ENCODE data around the gene RASA3.

Gene RASA3

DNA sequence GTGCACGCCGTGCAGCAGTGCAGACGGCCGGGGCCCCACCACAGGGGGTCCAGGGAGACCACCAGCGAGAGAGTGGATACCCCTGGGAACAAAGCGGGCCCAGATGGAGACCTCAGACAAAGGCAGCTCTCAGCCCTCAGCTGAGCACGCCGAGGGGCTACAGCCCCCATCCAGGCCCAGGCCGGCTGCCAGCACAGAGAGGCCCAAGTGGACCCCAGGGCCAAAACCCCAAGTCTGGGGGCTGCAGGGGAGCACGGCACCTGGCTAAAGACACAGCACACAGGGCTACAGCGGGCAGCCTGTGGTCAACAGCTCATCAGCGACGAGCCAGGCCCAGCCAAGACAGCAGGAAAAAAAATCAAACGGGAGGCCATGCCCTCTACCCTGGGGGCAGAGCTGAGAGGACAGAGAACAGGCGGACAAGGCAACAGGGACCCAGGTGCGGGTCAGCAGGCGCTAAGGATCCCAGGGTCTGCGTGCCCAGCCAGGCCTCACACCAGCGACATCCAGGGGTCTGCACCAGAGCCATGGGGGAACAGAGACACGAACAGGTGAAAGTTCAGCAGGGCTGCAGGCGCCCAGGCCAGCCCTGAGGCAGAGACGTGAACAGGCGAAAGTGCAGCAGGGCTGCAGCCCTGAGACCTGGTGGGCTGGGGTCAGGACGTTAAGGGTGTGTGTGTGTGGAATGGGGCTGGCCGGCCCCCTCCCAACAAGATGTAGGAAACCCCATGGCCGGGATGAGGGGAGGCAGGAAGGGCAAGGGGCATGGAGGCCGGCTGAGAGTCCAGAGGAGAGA lies 34.3 kb downstream of the RASA3 start:
- no peak for DNase-seq

- DNase-seq, result no peak
These were observed 35.1 kb downstream of the RASA3 start for GRCh38 chr13:114097212-114097892.

DNA sequence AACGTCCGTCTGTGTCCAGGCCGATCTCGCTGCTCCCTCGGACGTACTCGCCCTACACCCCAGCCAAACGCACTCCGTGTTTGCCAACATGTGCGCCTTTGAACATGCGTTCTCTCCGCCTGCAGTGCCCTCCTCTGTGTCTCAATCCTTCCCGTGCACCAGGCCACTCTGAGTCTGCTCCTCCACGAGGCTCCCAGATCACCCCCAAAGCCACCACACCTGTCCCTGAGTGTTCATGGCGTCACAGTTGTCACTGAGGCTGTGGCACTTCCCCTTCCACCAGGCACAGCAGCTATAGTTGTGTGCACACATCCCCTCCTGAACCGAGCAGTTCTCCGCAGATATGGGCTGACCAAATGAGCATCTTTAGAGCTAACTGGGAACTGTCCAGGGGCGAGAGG lies 35.6 kb downstream of the RASA3 start:
- DNase-seq, result no peak

DNA sequence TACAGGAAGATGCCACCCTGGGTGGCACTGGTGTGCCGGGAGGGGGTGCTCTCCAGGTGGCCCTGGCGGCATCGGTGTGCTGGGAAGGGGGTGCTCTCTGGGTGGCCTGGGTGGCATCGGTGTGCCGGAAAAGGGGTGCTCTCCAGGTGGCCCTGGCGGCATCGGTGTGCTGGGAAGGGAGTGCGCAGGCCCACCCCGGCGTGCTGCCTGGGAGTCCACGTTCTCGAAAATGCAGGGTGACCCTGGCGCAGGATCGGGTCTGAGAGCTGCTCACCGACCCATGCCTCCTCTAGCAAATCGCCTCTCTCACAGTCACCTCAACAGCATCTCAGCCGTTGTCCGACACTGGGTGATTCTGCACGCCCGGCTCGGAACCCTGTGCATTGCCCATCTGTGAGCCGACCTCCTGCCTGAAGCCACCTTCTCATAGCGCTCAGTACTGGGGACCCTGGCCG lies 36.4 kb downstream of the RASA3 start:
- no peak for DNase-seq

GRCh38 chr13:114095486-114095885 lies 36.9 kb downstream of the RASA3 start:
- DNase-seq, result no peak

DNA sequence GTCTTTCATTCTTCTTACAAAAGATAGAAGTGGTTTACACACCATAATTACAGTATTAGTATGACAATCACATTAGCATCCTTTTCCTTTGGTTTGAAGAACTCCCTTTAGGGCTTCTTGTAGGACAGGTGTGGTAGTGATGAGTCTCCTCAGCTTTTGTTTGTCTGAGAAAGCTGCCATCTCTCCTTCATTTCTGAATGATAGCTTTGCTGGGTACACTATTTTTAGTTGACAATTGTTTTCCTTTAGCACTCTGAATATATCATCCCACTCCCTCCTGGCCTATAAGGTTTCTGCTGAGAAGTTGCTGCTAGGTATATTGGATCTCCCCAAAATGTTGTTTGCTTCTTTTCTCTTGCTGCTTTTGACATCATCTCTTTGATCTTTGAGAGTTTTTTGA lies 39.3 kb downstream of the RASA3 start:
- DNase-seq, result no peak

DNA sequence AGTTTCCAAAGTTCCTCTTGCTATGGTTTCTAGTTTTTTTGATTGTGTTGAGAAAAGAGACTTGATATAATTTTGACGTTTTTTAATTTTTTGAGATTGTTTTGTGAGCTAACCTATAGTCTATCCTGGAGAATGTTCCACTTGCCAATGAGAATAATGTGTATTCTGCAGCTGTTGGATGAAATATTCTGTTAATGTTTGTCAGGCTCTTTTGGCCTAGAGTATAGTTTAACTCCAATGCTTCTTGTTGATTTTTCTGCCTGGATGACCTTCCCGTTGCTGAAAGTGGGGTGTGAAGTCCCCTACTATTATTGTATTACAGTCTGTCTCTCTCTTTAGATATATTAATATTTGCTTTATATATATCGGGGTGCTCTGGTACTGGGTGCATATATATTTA lies 40.0 kb downstream of the RASA3 start:
- no peak for DNase-seq

DNA sequence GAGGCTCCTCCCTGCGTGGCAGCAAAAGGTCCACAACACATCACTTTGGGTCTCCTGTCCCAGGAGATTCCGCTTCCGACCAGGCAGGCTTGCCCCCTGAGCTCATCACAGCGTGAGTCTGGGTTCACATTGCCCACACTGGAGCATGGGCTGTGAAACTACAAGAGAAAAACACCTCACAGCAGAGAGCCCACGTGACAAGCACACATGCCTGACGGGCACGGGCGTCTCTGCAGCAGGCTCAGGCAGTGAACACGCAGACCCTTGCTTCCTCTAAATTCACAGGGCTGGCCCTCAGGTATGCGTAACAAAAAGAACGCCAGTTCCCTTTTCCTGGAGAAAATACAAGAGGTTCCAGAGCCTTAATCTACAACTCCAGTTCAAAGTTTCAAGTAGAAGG lies 41.9 kb downstream of the RASA3 start:
- DNase-seq, result no peak

DNA sequence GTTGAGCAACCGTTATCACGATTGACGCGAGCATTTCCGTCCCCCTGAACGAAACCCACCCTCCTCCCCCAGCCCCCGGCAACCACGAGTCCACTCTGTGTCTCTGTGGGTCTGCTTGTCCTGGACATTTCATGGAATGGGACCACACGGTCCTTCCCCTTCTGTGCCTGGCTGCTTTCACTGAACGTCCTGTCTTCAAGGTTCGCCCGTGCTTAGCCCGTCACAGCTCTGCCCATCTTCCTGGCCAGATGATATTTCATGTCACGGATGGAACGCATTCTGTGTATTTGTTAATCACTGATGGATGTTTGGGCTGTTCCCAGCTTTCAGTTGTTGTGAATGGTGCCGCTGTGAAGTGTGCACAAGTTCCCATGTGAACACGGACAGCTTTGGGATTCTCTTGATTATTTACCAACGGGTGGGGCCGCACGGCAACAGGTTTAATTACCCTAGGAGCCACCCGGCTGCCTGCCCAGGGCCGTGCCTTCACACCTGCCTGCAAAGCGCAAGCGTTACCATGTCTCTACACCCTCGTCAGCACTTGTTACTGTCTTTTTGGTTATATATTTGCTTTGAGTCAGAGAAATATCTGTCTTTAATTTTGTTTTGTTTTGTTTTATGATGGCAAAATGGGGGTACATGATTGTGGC lies 42.5 kb downstream of the RASA3 start:
- DNase-seq, result no peak

GRCh38 chr13:114089341-114089740 lies 43.1 kb downstream of the RASA3 start:
- DNase-seq, result no peak

DNA sequence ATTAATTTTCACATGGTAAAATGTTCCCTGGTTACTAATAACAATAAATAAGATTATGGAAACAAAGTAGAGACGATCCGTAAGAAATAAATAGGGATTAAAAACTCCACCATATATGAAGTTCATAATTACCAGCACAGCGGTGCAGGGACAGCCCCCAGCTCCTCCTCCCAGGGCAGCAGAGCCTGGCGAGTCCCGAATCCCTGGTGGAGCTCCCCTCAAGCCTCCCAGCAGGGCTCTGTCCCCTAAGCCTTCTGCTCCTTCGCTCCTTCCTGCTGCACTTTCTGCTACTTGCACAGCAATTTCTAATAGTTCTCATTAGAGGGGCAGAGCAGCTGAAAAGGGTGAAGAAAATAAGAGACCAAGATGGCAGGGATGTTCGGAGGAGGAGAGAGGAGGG lies 43.6 kb downstream of the RASA3 start:
- DNase-seq, result no peak

DNA sequence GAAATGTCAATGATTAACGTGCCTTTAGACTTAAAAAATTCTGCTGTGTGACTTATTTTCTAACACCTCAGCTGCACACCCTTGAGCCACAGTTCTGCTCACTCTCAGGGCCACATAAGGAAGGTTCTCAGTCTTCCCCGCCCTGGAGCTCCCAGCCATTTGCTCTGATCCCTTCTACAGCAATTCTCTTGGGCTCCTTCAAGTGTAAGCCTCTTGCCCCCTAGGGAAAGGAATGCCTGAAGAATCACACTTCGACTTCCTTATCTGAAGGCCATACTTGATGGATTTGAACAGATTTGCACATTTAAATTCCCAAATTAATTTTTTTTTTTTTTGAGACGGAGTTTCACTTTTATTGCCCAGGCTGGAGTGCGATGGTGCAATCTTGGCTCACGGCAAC lies 44.2 kb downstream of the RASA3 start:
- DNase-seq, result no peak

DNA sequence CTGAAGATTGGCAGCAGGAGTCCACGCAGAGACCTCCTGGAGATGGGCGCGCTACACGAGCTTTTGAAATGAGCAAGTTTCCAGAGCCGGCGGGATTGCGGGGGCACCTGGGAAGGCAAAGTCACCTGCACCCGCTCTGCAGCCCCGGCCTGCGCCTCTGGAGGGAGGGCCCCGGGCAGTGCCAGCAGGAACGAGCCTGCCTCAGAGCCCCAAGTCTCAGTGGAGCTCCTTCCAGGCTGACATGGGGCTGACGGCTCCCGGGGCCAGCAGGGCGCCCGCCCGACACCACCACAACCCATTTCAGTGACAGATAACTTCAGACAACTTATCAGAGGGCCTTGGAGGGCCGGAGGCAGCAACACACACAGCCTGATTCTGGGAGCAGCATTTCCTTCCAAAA lies 45.0 kb downstream of the RASA3 start:
- DNase-seq, result no peak

GRCh38 chr13:114082849-114083645 lies 49.4 kb downstream of the RASA3 start:
- no peak for DNase-seq

DNA sequence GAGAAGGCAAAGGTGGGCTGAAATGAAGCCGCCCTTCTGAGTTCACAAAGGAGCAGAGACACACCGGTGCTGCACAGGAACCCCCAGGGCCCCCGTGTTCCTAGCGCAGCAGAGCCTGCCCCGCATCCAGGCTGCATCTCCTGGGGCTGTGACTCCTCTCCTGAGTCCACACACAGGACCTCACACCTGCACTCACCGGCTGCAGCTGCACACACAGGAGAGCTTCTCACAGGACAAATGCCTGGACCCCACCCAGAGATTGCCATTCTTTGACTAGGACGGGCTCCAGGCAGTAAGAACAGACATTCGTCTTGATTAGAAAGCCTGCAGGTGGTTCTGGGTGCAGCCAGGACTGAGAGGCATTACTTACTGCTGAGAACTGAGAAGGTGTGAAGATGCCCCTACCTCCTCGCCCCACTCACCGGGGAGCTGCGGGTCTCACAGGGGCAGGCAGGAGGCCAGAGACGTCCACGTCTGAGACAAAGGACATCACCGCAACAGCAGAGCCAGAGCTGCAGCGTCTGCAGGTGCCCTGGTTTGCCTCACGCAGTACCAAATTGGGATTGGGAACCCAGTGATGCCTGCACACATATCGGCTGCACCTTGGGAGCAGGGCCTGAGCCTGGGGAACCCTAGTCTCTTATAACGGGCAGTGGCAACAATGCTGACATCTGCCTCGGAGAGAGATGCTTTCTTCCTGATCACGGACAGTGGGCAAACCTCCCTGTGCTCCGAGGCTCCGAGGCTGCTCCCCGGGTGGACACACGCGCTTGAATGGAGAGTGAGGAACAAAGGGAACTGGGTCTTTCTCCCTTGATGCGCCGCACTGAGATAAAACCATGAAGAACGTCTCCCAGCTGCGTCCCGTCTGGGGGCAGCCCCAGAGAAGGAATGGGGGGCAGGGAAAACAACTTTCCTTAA lies 50.4 kb downstream of the RASA3 start:
- DNase-seq, result no peak

DNA sequence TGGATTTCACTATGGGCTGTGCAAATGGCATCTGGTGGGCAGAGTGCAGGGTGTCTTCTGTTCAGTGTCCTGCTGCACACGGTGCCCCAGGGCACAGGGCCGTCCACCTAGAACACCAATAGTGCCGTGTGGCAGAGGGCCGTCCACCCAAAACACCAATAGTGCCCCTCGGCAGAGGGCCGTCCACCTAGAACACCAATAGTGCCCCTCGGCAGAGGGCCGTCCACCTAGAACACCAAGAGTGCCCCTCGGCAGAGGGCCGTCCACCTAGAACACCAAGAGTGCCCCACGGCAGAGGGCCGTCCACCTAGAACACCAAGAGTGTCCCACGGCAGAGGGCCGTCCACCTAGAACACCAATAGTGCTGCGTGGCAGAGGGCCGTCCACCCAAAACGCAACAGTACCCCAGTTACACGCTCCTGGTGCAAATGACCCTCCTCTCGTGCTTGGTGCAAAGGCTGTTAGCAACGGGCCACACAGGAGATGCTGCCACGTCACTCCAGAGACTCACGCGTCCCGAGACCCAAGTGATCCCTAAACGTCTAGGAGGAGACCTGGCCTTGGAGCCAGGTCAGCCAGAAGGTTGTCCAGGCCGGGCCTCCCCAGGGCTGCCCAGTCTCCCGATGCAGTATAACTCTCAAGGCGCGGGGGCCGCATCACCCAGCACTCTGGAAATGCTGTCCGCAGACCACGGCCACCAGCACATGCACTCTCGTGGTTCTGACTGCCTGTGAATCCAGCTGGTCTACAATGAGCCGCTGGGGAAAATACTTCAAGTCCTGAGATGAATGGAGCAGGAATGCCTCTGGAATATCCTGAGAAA lies 51.5 kb downstream of the RASA3 start:
- DNase-seq, result no peak

GRCh38 chr13:114079601-114080536 lies 52.6 kb downstream of the RASA3 start:
- no peak for DNase-seq

GRCh38 chr13:114078461-114079451 lies 53.7 kb downstream of the RASA3 start:
- no peak for DNase-seq

DNA sequence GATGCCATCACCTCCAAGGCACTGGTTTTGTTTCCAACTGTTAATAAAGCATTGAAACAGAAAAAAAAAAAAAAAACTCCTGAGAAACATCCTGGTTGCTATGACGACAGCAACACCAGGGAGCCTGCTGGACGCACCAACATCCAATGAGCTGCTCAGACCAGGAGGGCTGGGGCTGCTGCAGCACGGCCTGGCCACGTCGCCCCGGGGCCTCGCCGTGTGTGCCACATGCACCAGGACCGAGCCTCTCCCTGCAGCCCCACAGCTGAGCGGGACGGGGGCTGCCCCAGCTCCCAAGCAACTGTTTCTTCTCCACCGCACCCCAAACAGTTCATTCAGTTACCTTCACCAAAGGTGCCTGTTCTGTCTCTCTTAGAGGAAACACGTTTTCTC lies 54.5 kb downstream of the RASA3 start:
- no peak for DNase-seq

Data from effector CD4-positive, alpha-beta T cell (primary cell).